ENCODE results near the gene STPG1. TPM values are rescaled to one million over a fixed set of nuclear protein-coding genes. Genes with fewer than 3 reads are reported as not detected.
A peak's percentile ranks its signal among the peaks of the same experiment; 100 is the strongest.

Gene STPG1
- total RNA-seq, 2 donors from 2014 or later = 2.1 to 2.9 TPM

GRCh38 chr1:24353292-24353891, 60.2 kb downstream of the STPG1 start:
- intact Hi-C loops (cut with DNase I) = no loop called here
- no peak for DNase-seq (ENCODE audit: low spot score)

DNA sequence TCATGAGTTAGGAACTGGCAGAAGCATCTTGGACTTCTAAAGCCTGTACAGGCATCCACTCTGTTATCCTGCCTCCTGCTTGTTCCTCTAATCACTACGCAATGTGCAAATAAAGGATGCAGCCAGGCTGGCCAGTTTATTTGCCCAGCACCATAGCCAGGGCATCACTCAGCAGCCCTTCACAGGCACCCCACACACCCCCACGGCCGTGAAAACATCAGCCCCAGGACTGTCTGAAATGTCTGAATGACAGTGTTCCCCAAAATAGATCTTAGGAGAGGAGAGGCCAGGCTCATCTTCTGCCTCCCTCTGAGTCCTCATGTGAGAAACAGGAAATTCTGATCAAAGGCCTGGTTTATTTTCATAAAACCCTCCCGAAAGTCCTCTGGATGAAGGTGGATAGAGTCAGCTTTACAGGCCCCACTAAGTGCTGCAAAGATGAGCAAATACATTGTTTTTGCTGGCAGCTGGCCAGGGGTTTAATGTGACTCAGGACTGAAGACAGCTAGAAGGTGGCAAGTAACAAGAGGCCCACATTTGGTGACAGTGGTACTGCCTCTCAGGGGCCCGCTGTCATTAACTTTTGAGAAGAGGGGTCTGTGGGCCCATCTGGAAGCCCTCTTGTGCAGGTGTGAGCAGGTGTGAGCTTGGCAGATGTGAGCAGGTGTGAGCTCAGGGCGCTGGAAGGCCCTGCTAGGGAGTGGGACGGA, 61.5 kb downstream of the STPG1 start:
- DNase-seq (ENCODE audit: low spot score) = no peak
- intact Hi-C loops (cut with DNase I) = no loop called here

GRCh38 chr1:24351247-24351646, 62.3 kb downstream of the STPG1 start:
- no peak for DNase-seq (ENCODE audit: low spot score)

GRCh38 chr1:24349891-24350290, 63.7 kb downstream of the STPG1 start:
- intact Hi-C loops (cut with DNase I) = no loop called here

More at GRCh38 chr1:24351247-24351646, 62.3 kb downstream of the STPG1 start:
- intact Hi-C loops (cut with DNase I) = no loop called here

GRCh38 chr1:24348196-24348595, 65.4 kb downstream of the STPG1 start:
- intact Hi-C loops (cut with DNase I) = no loop called here
- no peak for DNase-seq (ENCODE audit: low spot score)

More at GRCh38 chr1:24349891-24350290, 63.7 kb downstream of the STPG1 start:
- no peak for DNase-seq (ENCODE audit: low spot score)

- intact Hi-C loops (cut with DNase I) = no loop called here
Observed at GRCh38 chr1:24347159-24347934, 66.2 kb downstream of the STPG1 start.

GRCh38 chr1:24345334-24345733, 68.2 kb downstream of the STPG1 start:
- intact Hi-C loops (cut with DNase I) = no loop called here
- DNase-seq (ENCODE audit: low spot score) = no peak

More at GRCh38 chr1:24347159-24347934, 66.2 kb downstream of the STPG1 start:
- DNase-seq (ENCODE audit: low spot score) = no peak

- intact Hi-C loops (cut with DNase I) = no loop called here
- DNase-seq (ENCODE audit: low spot score) = no peak
Observed at GRCh38 chr1:24344090-24344742, 69.4 kb downstream of the STPG1 start.

DNA sequence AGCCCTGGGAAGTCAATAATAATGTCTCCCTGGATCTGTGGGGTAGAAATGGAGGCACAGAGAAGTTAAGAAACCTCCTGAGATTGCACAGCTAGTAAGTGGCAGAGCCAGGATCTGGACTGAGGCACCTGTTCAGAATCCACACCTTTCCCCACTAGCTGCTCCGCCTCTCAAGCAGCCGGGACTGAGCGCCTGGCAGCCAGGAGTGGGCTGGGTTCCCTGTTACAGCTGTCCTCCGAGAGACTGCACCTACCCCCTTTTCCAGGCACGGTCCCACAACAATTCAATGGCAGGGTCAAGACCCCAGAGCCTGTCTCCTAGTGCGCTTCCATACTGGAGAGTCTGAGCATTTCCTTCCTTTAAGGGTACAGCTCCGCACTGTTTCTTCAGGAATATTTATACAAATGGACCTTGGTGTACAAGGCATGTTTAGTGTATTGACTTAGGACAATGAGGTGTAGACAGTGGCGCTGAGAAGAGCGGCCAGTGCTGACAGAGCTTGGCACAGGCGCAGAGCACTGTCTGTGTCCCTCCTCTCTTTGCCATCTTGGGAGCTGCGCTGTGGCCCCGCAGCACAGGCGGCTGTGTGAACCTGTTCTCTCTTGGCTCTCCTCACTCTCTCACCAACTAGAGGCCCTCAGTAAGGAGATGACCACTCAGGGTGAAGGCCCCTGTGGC, 70.0 kb downstream of the STPG1 start:
- intact Hi-C loops (cut with DNase I) = no loop called here
- DNase-seq (ENCODE audit: low spot score) = no peak

GRCh38 chr1:24341260-24341659, 72.3 kb downstream of the STPG1 start:
- intact Hi-C loops (cut with DNase I) = no loop called here
- no peak for DNase-seq (ENCODE audit: low spot score)

- intact Hi-C loops (cut with DNase I) = no loop called here
- no peak for DNase-seq (ENCODE audit: low spot score)
Observed at GRCh38 chr1:24340770-24341169, 72.8 kb downstream of the STPG1 start.

DNA sequence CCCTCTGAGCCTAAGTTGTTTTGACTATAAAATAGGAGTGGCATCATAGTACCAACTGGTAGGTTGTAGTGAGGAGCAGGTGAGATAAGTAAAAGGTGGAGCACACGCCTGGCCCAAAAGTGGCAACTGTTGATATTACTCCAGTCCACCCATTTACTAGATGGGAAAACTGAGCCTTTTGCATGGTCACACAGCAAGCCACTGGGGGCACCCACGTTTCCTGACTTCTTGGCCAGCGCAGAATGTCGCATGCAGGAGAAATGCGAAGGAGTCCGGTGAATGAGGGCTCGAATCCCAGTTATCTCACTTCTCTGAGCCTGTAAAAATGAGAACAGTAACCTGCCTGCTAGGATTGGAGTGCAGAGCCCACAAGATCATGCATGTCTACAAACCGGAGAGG, 73.6 kb downstream of the STPG1 start:
- intact Hi-C loops (cut with DNase I) = no loop called here
- DNase-seq (ENCODE audit: low spot score) = no peak

- intact Hi-C loops (cut with DNase I) = no loop called here
- peak; percentile 6 for DNase-seq (ENCODE audit: low spot score)
Observed at GRCh38 chr1:24338447-24338846, 75.1 kb downstream of the STPG1 start.

DNA sequence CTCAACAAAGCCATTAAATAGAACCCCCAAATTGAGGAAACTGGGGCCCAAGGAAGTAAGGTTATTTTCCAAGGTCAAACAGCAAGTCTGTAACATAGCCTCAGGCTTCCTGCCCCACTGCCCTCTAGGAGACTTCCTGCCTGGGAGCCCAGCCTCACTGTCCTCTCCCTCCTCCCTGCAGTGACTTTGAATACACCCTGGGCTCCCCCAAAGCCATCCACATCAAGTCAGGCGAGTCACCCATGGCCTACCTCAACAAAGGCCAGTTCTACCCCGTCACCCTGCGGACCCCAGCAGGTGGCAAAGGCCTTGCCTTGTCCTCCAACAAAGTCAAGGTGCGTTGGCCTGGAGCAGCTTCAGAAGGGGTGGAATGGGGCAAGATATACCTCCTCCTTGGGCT, 76.1 kb downstream of the STPG1 start:
- intact Hi-C loops (cut with DNase I) = no loop called here

GRCh38 chr1:24336075-24336474, 77.5 kb downstream of the STPG1 start:
- intact Hi-C loops (cut with DNase I) = no loop called here

More for the DNA sequence above, 76.1 kb downstream of the STPG1 start:
- DNase-seq (ENCODE audit: low spot score) = no peak

DNA sequence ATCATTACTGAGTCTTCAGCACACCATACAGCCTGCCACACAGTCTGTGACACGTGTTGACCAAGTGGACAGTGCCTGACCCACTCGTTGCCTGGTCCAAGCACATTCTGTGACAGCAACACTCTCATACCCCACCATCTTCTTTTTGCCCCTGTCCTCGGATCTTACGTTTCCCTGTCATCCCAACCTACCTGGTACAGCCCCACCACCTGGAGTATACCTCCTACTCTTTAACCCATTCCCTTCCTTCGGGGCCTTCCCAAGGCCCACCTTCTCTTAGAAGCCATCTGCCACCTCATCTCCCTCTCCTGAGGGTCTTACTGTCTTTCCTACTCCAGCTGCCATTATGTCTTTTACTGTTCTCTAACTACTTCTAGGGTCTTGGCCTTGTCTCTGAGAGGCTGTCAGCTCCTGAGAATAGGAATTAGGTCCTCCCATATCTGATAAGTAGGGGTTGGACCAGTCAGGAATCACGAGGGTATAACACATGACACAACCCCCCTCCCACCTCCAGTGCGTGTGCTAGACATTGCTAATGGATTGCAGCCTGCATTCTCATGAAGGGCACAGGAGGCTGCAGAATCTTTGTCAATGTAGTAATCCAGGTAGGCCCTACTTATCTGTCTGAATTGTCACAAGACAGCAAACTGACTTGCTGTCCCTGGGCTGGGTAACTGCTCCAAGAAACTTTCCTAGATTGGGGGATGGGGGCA, 81.5 kb downstream of the STPG1 start:
- intact Hi-C loops (cut with DNase I) = no loop called here
- DNase-seq (ENCODE audit: low spot score) = no peak

More at GRCh38 chr1:24336075-24336474, 77.5 kb downstream of the STPG1 start:
- DNase-seq (ENCODE audit: low spot score) = no peak

GRCh38 chr1:24329797-24330543, 83.6 kb downstream of the STPG1 start:
- intact Hi-C loops (cut with DNase I) = no loop called here
- DNase-seq (ENCODE audit: low spot score) = no peak

DNA sequence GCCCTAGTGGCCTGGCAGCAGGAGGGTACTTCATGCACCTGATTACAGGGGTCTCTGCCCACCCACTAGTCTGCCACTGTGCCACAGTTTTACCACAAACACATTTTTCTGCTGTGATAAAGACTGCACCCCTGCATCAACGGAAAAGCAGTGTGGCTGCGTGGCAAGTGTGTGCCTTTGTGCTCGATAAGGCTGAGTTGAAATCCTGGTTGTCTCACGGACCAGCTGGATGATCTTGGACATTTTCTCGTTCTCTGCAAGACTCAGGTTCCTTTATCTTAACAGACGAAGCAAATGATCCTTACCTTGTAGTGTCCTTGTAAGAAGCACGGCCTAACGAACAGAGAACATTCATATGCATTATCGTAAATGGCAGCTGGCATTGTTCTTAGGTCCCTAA, 84.3 kb downstream of the STPG1 start:
- intact Hi-C loops (cut with DNase I) = no loop called here
- no peak for DNase-seq (ENCODE audit: low spot score)

Measured in posterior vena cava (tissue), 2 donors.